Measurements from ENCODE around the gene ELK1.
A peak's percentile ranks its signal among the peaks of the same experiment; 100 is the strongest.

The ELK1 gene

DNA sequence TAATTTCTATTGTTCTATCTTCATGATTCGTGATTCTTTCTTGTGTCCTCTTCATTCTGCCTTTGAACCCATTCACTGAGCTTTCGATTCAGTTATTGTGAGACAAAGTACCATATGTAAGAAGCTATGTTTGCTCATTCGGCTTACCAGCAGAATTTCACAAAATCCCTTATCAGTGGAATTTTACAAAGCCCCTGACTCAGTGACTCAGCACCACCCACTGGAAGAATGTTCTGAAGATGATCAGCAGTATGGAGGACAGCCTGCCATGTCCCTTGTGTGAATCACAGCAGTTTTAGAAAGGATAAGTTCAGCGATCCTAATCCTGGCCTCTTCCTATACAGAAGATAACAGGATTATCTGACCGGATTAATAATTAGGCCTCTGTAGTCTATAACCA lies 14.4 kb upstream of the ELK1 start:
- Histone ChIP-seq H3K36me3 (ENCODE audit: control insufficient read depth in 2 of 2, insufficient read depth in 2 of 2, low read length in 2 of 2) (no peaks in the 10 kb centered on the region), H3K4me1 (ENCODE audit: control insufficient read depth in 2 of 2, insufficient read depth in 2 of 2, low read length in 2 of 2) (no peaks in the 10 kb centered on the region), H3K9ac (ENCODE audit: low read depth in 1 of 2, low read length in 2 of 2) (no peak overlapping the region), H3K4me3 (ENCODE audit: low read length in 2 of 2) (no peak overlapping the region), H3K27me3 (ENCODE audit: control insufficient read depth in 2 of 2, insufficient read depth in 2 of 2, low read length in 2 of 2) (no peaks in the 10 kb centered on the region), H3K9me3 (ENCODE audit: control insufficient read depth in 2 of 2, low read length in 2 of 2) (no peaks in the 10 kb centered on the region), H3K27ac (ENCODE audit: low read depth in 2 of 2, low read length in 2 of 2) (no peak overlapping the region)

DNA sequence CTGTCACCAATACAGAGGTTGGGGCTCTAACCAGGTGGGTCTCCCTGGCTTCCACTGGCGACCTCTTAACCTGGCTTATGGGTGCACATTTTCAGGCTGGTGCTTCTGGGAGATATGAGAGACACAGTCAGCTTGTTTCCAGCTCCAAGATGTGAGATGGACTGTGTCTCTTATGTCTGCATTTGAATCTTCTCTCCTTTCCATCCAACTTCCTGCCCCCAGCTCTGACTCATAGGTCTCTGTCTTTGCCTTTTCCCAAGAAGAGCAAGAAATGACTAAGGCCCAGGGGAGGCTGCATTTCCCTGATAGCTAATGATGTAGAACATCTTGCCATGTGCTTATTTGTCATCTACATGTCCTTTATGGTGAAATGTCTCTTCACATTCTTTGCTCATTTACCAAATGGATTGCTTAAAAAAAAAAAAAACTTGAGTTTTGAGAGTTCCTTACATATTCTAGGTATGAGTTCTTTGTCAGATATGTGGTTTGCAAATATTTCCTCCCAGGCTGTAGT lies 11.8 kb upstream of the ELK1 start:
- Histone ChIP-seq H3K4me1 (ENCODE audit: control insufficient read depth in 2 of 2, insufficient read depth in 2 of 2, low read length in 2 of 2) (no peaks in the 10 kb centered on the region), H3K27me3 (ENCODE audit: control insufficient read depth in 2 of 2, insufficient read depth in 2 of 2, low read length in 2 of 2) (peaks cover 0 to 3% of the 10 kb centered on the region in 2 donors), H3K9ac (ENCODE audit: low read depth in 1 of 2, low read length in 2 of 2) (no peak overlapping the region), H3K36me3 (ENCODE audit: control insufficient read depth in 2 of 2, insufficient read depth in 2 of 2, low read length in 2 of 2) (peaks cover 0 to 5% of the 10 kb centered on the region in 2 donors), H3K27ac (ENCODE audit: low read depth in 2 of 2, low read length in 2 of 2) (no peak overlapping the region), H3K9me3 (ENCODE audit: control insufficient read depth in 2 of 2, low read length in 2 of 2) (no peaks in the 10 kb centered on the region), H3K4me3 (ENCODE audit: low read length in 2 of 2) (no peak overlapping the region)

DNA sequence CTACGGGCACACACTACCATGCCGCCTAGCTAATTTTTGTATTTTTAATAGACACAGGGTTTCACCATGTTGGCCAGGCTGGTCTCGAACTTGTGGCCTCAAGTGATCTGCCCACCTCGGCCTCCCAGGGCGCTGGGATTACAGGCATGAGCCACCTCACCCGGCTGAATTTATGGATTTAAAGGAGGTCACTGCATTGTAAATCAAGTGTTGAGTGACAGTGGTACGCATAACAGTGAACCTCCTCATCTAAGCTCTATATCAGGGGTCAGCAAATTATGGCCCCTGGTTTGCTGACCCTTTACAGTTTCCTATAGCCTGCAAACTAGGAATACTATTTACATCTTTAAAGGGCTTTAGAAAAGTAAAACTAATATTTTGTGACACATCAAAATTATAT lies 11.2 kb upstream of the ELK1 start:
- Histone ChIP-seq H3K36me3 (ENCODE audit: control insufficient read depth in 2 of 2, insufficient read depth in 2 of 2, low read length in 2 of 2) (peaks cover 0 to 12% of the 10 kb centered on the region in 2 donors), H3K27me3 (ENCODE audit: control insufficient read depth in 2 of 2, insufficient read depth in 2 of 2, low read length in 2 of 2) (peaks cover 0 to 3% of the 10 kb centered on the region in 2 donors), H3K4me3 (ENCODE audit: low read length in 2 of 2) (no peak overlapping the region), H3K9ac (ENCODE audit: low read depth in 1 of 2, low read length in 2 of 2) (no peak overlapping the region), H3K27ac (ENCODE audit: low read depth in 2 of 2, low read length in 2 of 2) (no peak overlapping the region), H3K4me1 (ENCODE audit: control insufficient read depth in 2 of 2, insufficient read depth in 2 of 2, low read length in 2 of 2) (no peaks in the 10 kb centered on the region), H3K9me3 (ENCODE audit: control insufficient read depth in 2 of 2, low read length in 2 of 2) (no peaks in the 10 kb centered on the region)

DNA sequence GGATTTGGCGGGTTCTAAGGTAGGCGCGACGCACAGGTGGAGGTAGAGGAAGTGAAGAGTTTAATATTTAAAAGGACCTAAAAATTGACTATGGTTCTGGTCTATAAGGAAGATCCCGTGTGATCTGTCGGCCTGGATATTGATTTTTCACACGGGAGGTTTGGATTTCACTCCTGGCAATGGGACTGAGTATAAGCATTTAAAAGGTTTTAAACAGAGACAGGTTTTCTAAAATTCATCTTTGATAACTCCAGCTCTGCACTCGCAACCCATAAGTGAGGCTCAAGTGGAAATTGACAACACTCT lies 9.0 kb upstream of the ELK1 start:
- Histone ChIP-seq H3K36me3 (ENCODE audit: control insufficient read depth in 2 of 2, insufficient read depth in 2 of 2, low read length in 2 of 2) (peaks cover 2 to 13% of the 10 kb centered on the region in 2 donors), H3K9ac (ENCODE audit: low read depth in 1 of 2, low read length in 2 of 2) (peak overlapping the region; percentile 88 to 90), H3K27me3 (ENCODE audit: control insufficient read depth in 2 of 2, insufficient read depth in 2 of 2, low read length in 2 of 2) (peaks cover 0 to 3% of the 10 kb centered on the region in 2 donors), H3K27ac (ENCODE audit: low read depth in 2 of 2, low read length in 2 of 2) (peak overlapping the region; percentile 98 to 99), H3K9me3 (ENCODE audit: control insufficient read depth in 2 of 2, low read length in 2 of 2) (no peaks in the 10 kb centered on the region), H3K4me3 (ENCODE audit: low read length in 2 of 2) (peak overlapping the region; percentile 82 to 87), H3K4me1 (ENCODE audit: control insufficient read depth in 2 of 2, insufficient read depth in 2 of 2, low read length in 2 of 2) (no peaks in the 10 kb centered on the region)

DNA sequence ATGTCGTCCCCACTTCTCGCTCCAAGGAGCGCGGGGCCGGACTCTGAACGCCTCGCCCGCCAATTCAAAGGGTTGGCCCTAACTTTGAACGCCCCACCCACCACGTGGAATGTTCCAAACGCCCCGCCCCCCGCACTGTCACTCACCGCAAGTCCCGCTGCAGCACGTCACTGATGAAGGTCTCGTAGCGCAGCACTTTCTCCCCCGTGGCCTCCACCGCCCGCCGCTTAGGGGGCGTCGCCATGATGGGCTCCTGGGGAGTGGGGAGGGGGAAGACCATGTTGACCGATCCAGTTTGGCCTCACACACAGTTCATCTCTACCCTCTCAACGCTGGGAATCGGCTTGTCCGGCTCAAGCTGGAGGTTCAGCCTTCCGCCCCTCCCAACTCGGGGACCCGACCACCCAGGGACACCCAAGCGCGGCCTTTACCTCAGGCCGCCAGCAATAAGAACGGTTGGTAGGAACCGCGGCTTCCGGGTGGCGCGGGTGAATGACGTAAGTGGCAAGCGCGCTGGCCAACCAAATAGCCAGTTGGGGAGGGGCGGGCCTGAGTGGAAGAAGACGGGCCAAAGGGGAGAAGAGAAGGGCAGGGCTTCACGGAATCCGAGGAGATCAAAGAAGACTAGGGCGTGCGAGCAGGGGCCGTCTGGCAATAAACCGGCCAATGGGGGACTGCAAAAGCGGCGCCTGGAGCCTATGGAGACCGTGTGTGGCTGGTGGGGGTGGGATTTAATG lies 8.5 kb upstream of the ELK1 start, which contains the start of gene UXT:
UXT (minus strand) TSS at position 497 of the 737 bp plus-strand sequence; CDS start at position 244, 253 bp downstream.
- Histone ChIP-seq H3K27ac (ENCODE audit: low read depth in 2 of 2, low read length in 2 of 2) (peak within 1 kb of the TSS; percentile 98 to 99), H3K9me3 (ENCODE audit: control insufficient read depth in 2 of 2, low read length in 2 of 2) (no peaks in the 10 kb centered on the region), H3K36me3 (ENCODE audit: control insufficient read depth in 2 of 2, insufficient read depth in 2 of 2, low read length in 2 of 2) (peaks cover 2 to 13% of the 10 kb centered on the region in 2 donors), H3K4me3 (ENCODE audit: low read length in 2 of 2) (peak within 1 kb of the TSS; percentile 82 to 87), H3K9ac (ENCODE audit: low read depth in 1 of 2, low read length in 2 of 2) (peak within 1 kb of the TSS; percentile 88 to 90), H3K4me1 (ENCODE audit: control insufficient read depth in 2 of 2, insufficient read depth in 2 of 2, low read length in 2 of 2) (no peaks in the 10 kb centered on the region), H3K27me3 (ENCODE audit: control insufficient read depth in 2 of 2, insufficient read depth in 2 of 2, low read length in 2 of 2) (peaks cover 0 to 3% of the 10 kb centered on the region in 2 donors)

DNA sequence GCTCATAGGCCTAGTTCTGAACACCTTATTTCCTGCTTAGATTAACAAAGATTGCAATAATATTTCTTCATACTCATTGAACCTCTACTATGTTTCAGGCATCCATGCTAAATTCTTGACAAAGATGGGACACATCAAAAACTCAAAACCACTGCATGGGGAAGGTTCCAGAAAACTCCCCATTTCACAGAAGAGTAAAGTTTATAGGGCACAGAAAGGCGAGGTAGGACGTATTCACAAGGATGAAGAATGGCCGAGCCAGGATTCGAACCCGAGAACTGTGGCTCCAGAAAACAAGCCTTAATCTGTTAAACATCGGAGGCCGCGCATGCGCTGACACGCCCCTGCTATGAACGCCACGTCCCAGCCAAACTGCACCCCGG lies 7.9 kb upstream of the ELK1 start:
- H3K4me3 ChIP-seq (ENCODE audit: low read length in 2 of 2) = peak overlapping the region; percentile 79 to 82
- H3K36me3 ChIP-seq (ENCODE audit: control insufficient read depth in 2 of 2, insufficient read depth in 2 of 2, low read length in 2 of 2) = peaks cover 2 to 19% of the 10 kb centered on the region in 2 donors
- H3K27me3 ChIP-seq (ENCODE audit: control insufficient read depth in 2 of 2, insufficient read depth in 2 of 2, low read length in 2 of 2) = peaks cover 0 to 3% of the 10 kb centered on the region in 2 donors
- H3K4me1 ChIP-seq (ENCODE audit: control insufficient read depth in 2 of 2, insufficient read depth in 2 of 2, low read length in 2 of 2) = no peaks in the 10 kb centered on the region
- peak overlapping the region; percentile 57 to 58 for H3K9ac ChIP-seq (ENCODE audit: low read depth in 1 of 2, low read length in 2 of 2)
- no peaks in the 10 kb centered on the region for H3K9me3 ChIP-seq (ENCODE audit: control insufficient read depth in 2 of 2, low read length in 2 of 2)
- H3K27ac ChIP-seq (ENCODE audit: low read depth in 2 of 2, low read length in 2 of 2) = peak overlapping the region; percentile 98 to 99

DNA sequence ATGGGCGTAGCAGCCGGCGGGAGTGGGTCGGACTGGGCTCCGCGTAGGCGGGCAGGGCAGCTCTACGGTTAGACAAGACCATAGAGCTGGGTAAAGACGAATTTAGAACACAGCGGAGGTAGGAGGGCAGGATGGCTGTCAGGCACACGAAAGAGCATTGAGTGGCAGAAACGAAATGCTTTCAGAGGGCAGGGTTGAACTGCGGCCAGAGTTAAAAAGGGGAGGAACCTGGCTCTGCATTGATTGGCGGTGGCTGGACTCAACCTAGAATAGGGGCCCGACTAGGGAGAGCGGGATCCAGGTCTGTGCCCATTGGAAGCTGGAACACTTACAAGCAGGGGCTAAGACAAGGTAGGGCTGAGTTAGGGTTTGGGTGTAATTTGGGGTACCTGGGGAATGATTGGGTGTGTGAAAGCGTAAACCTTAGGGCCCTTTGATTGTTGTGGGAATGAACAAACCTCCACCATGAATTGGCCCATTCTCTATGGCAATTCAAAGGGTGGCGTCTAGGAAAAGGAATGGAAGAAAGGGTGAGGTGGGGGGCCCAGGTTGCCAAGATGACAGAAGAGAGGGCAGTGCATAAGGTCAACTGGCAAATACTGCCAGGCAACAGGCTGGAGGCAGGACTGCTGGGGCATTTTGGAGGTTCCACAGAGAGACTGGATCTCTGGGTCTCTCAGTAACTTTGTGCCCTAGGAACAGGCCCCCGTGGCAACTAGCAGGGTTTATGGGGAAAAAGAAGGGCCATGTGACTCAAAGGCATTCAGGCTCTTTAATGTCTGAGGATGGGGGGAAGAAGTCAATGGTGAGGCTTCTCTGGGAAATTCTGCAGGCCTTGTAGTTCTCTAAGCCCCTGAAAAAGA lies 911 bp upstream of the ELK1 start:
- Histone ChIP-seq H3K27me3 (ENCODE audit: control insufficient read depth in 2 of 2, insufficient read depth in 2 of 2, low read length in 2 of 2) (no peaks in the 10 kb centered on the region), H3K4me3 (ENCODE audit: low read length in 2 of 2) (peak overlapping the region; percentile 59 to 68), H3K27ac (ENCODE audit: low read depth in 2 of 2, low read length in 2 of 2) (peak overlapping the region; percentile 67 to 84), H3K36me3 (ENCODE audit: control insufficient read depth in 2 of 2, insufficient read depth in 2 of 2, low read length in 2 of 2) (peaks cover 0 to 13% of the 10 kb centered on the region in 2 donors), H3K9ac (ENCODE audit: low read depth in 1 of 2, low read length in 2 of 2) (peak overlapping the region; percentile 48 to 52), H3K4me1 (ENCODE audit: control insufficient read depth in 2 of 2, insufficient read depth in 2 of 2, low read length in 2 of 2) (peaks cover 3 to 11% of the 10 kb centered on the region in 2 donors), H3K9me3 (ENCODE audit: control insufficient read depth in 2 of 2, low read length in 2 of 2) (no peaks in the 10 kb centered on the region)

DNA sequence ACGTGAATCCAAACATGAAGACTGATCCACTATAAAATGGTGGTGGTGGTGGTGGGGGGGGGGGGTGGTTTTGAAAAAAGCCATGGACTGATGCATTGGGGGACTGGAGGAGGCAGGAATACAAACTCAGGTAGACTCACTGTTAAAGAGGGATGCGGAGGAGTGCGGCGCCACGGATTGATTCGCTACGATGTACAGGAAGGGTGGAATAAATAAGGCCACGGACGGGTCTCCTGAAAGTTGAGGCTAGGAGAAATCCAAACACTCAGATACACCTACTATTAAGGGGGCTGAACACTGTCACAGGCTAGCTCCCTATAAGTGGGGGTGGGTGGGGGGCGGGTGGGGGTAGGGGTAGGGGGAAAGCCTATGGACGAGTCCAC lies 591 bp downstream of the ELK1 start:
- H3K9ac ChIP-seq (ENCODE audit: low read depth in 1 of 2, low read length in 2 of 2) = peak overlapping the region in 1 of 2 donors; percentile 76
- H3K9me3 ChIP-seq (ENCODE audit: control insufficient read depth in 2 of 2, low read length in 2 of 2) = no peaks in the 10 kb centered on the region
- H3K27ac ChIP-seq (ENCODE audit: low read depth in 2 of 2, low read length in 2 of 2) = no peak overlapping the region
- H3K27me3 ChIP-seq (ENCODE audit: control insufficient read depth in 2 of 2, insufficient read depth in 2 of 2, low read length in 2 of 2) = no peaks in the 10 kb centered on the region
- H3K4me1 ChIP-seq (ENCODE audit: control insufficient read depth in 2 of 2, insufficient read depth in 2 of 2, low read length in 2 of 2) = peaks cover 3 to 11% of the 10 kb centered on the region in 2 donors
- H3K4me3 ChIP-seq (ENCODE audit: low read length in 2 of 2) = peak overlapping the region; percentile 79 to 81
- peaks cover 0 to 13% of the 10 kb centered on the region in 2 donors for H3K36me3 ChIP-seq (ENCODE audit: control insufficient read depth in 2 of 2, insufficient read depth in 2 of 2, low read length in 2 of 2)

DNA sequence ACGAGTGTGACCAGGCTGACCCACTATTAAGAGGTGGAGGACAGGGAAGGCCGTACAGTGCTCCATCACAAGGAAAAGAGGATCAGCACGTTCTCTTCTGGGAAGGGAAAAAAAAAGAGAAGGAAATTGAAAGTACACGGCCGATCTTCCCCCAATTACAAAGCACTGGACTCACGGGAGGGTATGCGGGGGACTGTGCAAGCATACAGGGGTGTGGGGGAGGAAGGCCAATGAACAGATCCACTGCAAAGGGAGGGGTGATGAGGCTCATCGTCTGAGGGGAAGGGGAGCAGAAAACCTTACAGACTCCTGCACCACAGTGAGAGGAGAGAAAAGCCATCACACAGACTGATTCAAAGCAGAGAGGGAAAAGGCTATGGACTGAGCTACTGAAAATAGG lies 1.1 kb downstream of the ELK1 start:
- Histone ChIP-seq H3K27me3 (ENCODE audit: control insufficient read depth in 2 of 2, insufficient read depth in 2 of 2, low read length in 2 of 2) (no peaks in the 10 kb centered on the region), H3K4me3 (ENCODE audit: low read length in 2 of 2) (peak overlapping the region; percentile 13 to 79), H3K27ac (ENCODE audit: low read depth in 2 of 2, low read length in 2 of 2) (no peak overlapping the region), H3K9me3 (ENCODE audit: control insufficient read depth in 2 of 2, low read length in 2 of 2) (no peaks in the 10 kb centered on the region), H3K9ac (ENCODE audit: low read depth in 1 of 2, low read length in 2 of 2) (peak overlapping the region in 1 of 2 donors; percentile 9), H3K4me1 (ENCODE audit: control insufficient read depth in 2 of 2, insufficient read depth in 2 of 2, low read length in 2 of 2) (peaks cover 3 to 11% of the 10 kb centered on the region in 2 donors), H3K36me3 (ENCODE audit: control insufficient read depth in 2 of 2, insufficient read depth in 2 of 2, low read length in 2 of 2) (peaks cover 0 to 13% of the 10 kb centered on the region in 2 donors)

DNA sequence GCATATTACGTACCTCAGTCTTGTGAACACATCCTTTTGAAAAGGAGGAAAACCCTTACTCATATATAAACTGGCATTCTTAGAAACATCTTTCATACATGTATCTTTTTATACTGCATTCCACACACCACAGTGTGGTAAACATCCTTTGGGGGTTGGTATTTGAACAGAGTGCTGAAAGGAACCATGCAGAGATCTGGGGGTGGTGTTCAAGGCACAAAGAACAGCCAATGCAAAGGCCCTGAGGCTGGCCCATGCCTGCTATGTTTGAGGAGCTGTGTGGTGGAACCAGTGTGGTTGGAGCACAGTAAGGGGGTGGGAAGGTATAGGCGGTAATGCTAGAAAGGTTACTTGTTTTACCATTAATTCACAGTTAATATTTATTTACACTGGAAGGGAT lies 2.0 kb downstream of the ELK1 start:
- Histone ChIP-seq H3K9me3 (ENCODE audit: control insufficient read depth in 2 of 2, low read length in 2 of 2) (no peaks in the 10 kb centered on the region), H3K4me1 (ENCODE audit: control insufficient read depth in 2 of 2, insufficient read depth in 2 of 2, low read length in 2 of 2) (peaks cover 3 to 11% of the 10 kb centered on the region in 2 donors), H3K36me3 (ENCODE audit: control insufficient read depth in 2 of 2, insufficient read depth in 2 of 2, low read length in 2 of 2) (peaks cover 0 to 9% of the 10 kb centered on the region in 2 donors), H3K27ac (ENCODE audit: low read depth in 2 of 2, low read length in 2 of 2) (no peak overlapping the region), H3K27me3 (ENCODE audit: control insufficient read depth in 2 of 2, insufficient read depth in 2 of 2, low read length in 2 of 2) (no peaks in the 10 kb centered on the region), H3K4me3 (ENCODE audit: low read length in 2 of 2) (no peak overlapping the region), H3K9ac (ENCODE audit: low read depth in 1 of 2, low read length in 2 of 2) (no peak overlapping the region)
